Nephron progenitor cell (in vitro differentiated cells): ENCODE results near the gene GUCD1.
"Not testable (repeated sequence)": the region's sequence is repeated elsewhere in the genome, so short reads cannot be mapped to it uniquely, and the experiment has no call there.

Source experiments
- DNase-seq: peaks from one replicate; pipeline ENCODE4 v3.0.0; 2021
- H3K27ac Mint-ChIP-seq: 2 replicates; pipeline ENCODE4 v1.8.0; 2021; ENCODE audit warnings: mild to moderate bottlenecking, moderate library complexity, mixed read lengths
- H3K27me3 Mint-ChIP-seq: 2 replicates; pipeline ENCODE4 v1.8.0; 2021; ENCODE audit warnings: mild to moderate bottlenecking, low read depth, mixed read lengths; ENCODE audit not compliant: poor library complexity
- H3K36me3 Mint-ChIP-seq: 2 replicates; pipeline ENCODE4 v1.8.0; 2021; ENCODE audit warnings: low read depth, mixed read lengths
- H3K4me1 Mint-ChIP-seq: 2 replicates; pipeline ENCODE4 v1.8.0; 2021; ENCODE audit warnings: mixed read lengths
- H3K4me3 Mint-ChIP-seq: 2 replicates; pipeline ENCODE4 v1.8.0; 2021; ENCODE audit warnings: mild to moderate bottlenecking, moderate library complexity, mixed read lengths
- H3K9me3 Mint-ChIP-seq: 2 replicates; pipeline ENCODE4 v1.8.0; 2021; ENCODE audit warnings: mild to moderate bottlenecking, moderate library complexity, mixed read lengths
- CTCF ChIP-seq: fragments of 200-600 bp; sonication (generic); IDR thresholded peaks from 2 replicates; pipeline ENCODE4 v1.5.0; 2021; ENCODE audit warnings: antibody characterized with exemption

The GUCD1 gene

DNA sequence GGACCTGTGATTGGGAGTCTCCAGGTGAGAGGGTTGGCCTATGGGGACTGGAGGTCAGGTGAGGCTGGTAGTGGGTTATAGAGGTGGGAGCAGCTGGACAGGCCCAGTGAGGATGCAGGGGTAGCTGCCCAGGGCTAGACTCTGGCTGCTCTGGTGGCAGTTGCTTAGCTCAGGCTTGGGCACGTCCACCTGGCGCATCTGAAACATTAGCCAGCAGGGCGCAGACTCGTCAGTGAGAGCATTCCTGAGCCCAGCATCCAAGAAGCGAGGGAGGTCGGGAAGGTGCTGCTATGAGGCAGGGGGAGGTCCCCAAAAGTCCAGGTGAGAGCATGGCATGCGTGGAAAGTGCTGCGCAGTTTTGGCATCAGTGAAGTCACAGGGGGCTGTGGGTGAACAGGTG is 44.6 kb upstream of the GUCD1 start:
- Mint-ChIP-seq H3K27ac (no peak overlapping the region), H3K4me3 (no peak overlapping the region), H3K4me1 (peaks cover 28% of the 10 kb centered on the region)

GRCh38 chr22:24597076-24597475 is 42.1 kb upstream of the GUCD1 start:
- not testable (repeated sequence) for H3K36me3 Mint-ChIP-seq, H3K9me3 Mint-ChIP-seq, H3K27me3 Mint-ChIP-seq, H3K4me3 Mint-ChIP-seq, DNase-seq
- H3K27ac Mint-ChIP-seq = peak overlapping the region; percentile 32
- H3K4me1 Mint-ChIP-seq = peaks cover 29% of the 10 kb centered on the region

More for the DNA sequence above, 44.6 kb upstream of the GUCD1 start:
- H3K27me3 Mint-ChIP-seq = peaks cover 4% of the 10 kb centered on the region
- H3K9me3 Mint-ChIP-seq = no peaks in the 10 kb centered on the region
- no peak for TF ChIP-seq CTCF
- H3K36me3 Mint-ChIP-seq = no peaks in the 10 kb centered on the region
- DNase-seq = no peak

DNA sequence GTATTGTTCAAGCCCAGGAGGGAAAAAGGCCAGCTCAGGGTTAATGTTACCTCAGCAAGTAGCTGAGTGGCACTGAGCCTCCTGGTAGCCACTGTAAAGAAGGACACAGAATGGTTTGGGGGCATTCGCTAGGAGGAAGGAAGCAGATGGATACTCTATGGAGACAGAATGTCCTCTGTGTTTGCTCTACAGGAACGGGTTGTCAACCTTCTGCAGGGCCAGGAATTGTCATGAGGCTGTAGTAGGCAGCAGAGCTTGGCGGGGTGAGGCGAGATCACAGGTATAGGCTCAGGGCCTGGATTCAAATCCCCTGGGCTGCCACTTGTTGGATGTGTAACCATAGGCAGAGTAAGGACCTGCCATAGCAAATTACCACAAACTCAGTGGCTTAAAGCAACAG is 40.9 kb upstream of the GUCD1 start:
- H3K27me3 Mint-ChIP-seq = peaks cover 7% of the 10 kb centered on the region
- no peaks in the 10 kb centered on the region for H3K36me3 Mint-ChIP-seq
- no peak overlapping the region for H3K27ac Mint-ChIP-seq
- H3K4me3 Mint-ChIP-seq = no peak overlapping the region
- H3K9me3 Mint-ChIP-seq = no peaks in the 10 kb centered on the region
- TF ChIP-seq CTCF = no peak
- no peak for DNase-seq
- peaks cover 30% of the 10 kb centered on the region for H3K4me1 Mint-ChIP-seq

- Mint-ChIP-seq H3K27me3 (peaks cover 7% of the 10 kb centered on the region), H3K4me3 (no peak overlapping the region), H3K27ac (no peak overlapping the region), H3K36me3 (no peaks in the 10 kb centered on the region), H3K9me3 (no peaks in the 10 kb centered on the region), H3K4me1 (peaks cover 30% of the 10 kb centered on the region)
- no peak for DNase-seq
- no peak for TF ChIP-seq CTCF
These were observed 40.3 kb upstream of the GUCD1 start for GRCh38 chr22:24595228-24595627.

DNA sequence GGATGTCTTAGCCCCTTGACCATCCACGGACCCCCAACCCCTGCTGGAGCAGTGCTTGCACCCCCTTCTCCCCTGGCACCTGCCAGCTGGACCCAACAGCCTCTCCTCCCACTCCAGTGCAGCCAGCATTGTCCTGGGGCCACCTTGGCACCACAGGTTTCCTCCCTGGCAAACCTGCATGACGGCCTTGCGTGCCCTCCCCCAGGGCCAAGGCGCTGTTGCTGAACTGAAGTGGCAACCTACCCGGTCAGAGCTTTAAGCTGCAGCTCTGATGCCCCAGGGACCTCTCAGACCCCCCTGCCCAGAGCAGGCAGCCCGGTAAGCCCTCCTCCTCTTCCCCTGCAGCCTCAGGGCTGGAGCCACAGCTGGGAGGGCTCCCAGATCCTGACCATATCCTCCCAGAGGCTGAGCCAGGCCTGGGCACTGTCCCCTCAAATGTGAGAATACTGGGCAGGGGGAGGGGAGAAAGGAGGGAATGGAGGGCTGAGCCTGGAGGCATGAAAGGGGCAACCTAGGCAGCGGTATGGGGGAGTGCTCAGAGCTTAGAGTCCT is 39.7 kb upstream of the GUCD1 start:
- Mint-ChIP-seq H3K4me1 (peaks cover 30% of the 10 kb centered on the region), H3K36me3 (no peaks in the 10 kb centered on the region), H3K9me3 (no peaks in the 10 kb centered on the region), H3K27me3 (peaks cover 7% of the 10 kb centered on the region), H3K27ac (no peak overlapping the region), H3K4me3 (no peak overlapping the region)
- DNase-seq = no peak
- no peak for TF ChIP-seq CTCF

DNA sequence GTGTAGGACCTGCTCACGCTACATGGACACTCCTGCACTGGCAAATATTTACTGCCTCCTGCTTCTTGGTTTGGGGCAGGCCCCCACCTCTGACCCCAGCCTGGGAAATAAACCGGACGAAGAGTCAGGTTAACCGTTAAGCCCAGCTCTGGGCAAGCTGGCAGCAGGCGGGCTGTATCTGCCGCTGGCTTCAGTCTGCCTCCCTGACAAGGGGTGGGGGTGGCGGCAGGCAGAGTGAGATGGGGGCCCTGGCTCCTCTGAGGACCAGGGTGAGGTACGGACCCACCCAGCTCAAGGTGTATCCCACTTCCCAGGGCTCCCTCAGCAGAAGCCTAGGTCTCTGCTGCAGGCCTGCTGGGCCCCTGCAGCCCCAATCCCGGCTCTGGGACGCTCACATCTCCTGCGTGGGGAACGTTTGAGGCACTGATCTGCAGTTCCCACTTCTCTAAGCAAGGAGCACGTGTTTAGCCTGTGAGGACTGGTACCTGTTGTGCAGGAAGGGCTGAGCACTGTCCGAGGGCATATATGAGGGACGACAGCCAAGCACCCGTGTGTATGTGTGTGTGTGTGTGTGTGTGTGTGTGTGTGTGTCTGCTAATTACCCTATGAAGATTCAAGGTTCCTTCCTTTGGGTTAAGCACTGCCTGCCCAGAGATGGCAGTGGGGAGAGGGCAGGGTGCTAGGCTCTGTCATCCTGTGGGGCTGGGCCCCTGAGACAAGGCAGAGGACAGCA is 39.1 kb upstream of the GUCD1 start:
- Mint-ChIP-seq H3K27me3 (peaks cover 3% of the 10 kb centered on the region), H3K27ac (peak overlapping the region; percentile 72), H3K4me3 (peak overlapping the region; percentile 80), H3K36me3 (no peaks in the 10 kb centered on the region), H3K4me1 (peaks cover 30% of the 10 kb centered on the region), H3K9me3 (no peaks in the 10 kb centered on the region)
- TF ChIP-seq CTCF = no peak
- no peak for DNase-seq

DNA sequence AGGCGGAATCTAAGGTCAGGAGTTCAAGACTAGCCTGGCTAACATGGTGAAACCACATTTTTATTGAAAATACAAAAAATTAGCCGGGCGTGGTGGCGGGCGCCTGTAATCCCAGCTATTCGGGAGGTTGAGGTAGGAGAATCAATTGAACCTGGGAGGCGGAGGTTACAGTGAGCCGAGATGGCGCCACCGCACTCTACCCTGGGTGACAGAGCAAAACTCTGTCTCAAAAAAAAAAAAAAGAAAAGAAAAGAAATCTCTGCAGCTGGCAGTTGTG is 38.6 kb upstream of the GUCD1 start:
- not testable (repeated sequence) for H3K9me3 Mint-ChIP-seq, DNase-seq, H3K27me3 Mint-ChIP-seq, H3K36me3 Mint-ChIP-seq
- peaks cover 30% of the 10 kb centered on the region for H3K4me1 Mint-ChIP-seq
- H3K27ac Mint-ChIP-seq = peak overlapping the region; percentile 79
- H3K4me3 Mint-ChIP-seq = peak overlapping the region; percentile 80
